NB4 (cell line): ENCODE measurements around the gene CHCHD6.

Experiments
- POLR2A ChIP-seq: IDR thresholded peaks from 2 replicates; pipeline ENCODE4 v1.6.1; 2011; ENCODE audit warnings: mild to moderate bottlenecking; ENCODE audit not compliant: insufficient read length; ENCODE audit errors: extremely low read depth
- TF ChIP-seq, protein P1 (sequence below): IDR thresholded peaks from one replicate; pipeline ENCODE4 v1.5.1; 2012; ENCODE audit warnings: low read depth, low read length

DNA sequence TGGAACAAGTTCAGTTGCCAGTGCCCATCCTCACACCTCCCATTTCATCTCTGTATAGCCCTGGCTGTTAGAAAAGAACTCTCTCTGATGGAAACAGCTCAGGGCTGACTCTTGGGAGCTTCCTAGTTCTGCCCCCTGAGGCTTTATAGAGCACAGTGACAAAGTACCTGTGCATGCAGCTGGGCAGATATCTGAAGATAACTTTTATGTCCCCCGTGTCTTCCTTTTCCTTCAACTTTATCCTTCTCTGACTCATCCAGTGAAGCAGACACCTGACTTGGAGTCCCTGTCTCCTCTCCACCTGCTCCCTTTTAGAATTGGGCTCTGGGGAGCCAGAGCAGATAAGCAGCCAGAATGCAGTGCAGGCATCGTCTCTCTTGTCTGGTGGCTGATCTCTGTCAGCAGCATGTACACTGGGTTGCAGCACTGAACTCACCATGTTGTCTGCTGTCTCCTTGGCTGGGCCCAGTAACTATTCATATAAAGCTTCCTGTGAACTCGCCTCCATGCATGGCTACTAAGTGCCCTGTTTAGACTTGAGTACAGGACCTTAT, 225.0 kb downstream of the CHCHD6 start:
- TF ChIP-seq, protein P1, sequence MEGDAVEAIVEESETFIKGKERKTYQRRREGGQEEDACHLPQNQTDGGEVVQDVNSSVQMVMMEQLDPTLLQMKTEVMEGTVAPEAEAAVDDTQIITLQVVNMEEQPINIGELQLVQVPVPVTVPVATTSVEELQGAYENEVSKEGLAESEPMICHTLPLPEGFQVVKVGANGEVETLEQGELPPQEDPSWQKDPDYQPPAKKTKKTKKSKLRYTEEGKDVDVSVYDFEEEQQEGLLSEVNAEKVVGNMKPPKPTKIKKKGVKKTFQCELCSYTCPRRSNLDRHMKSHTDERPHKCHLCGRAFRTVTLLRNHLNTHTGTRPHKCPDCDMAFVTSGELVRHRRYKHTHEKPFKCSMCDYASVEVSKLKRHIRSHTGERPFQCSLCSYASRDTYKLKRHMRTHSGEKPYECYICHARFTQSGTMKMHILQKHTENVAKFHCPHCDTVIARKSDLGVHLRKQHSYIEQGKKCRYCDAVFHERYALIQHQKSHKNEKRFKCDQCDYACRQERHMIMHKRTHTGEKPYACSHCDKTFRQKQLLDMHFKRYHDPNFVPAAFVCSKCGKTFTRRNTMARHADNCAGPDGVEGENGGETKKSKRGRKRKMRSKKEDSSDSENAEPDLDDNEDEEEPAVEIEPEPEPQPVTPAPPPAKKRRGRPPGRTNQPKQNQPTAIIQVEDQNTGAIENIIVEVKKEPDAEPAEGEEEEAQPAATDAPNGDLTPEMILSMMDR, result no peak
- TF ChIP-seq POLR2A, result no peak
